Stimulated activated CD8-positive, alpha-beta memory T cell treated with anti-CD3 and anti-CD28 coated beads, Interleukin-4, amount 100 ng/mL, for 1 hour (primary cell): ENCODE data around the gene TMEM255B.

ENCODE experiments used
- DNase-seq, 2 donors: peaks; one replicate each; pipeline ENCODE4 v3.0.0-alpha.2; 2020; ENCODE audit warnings: low read depth in 2 of 2, low spot score in 1 of 2

TMEM255B gene

DNA sequence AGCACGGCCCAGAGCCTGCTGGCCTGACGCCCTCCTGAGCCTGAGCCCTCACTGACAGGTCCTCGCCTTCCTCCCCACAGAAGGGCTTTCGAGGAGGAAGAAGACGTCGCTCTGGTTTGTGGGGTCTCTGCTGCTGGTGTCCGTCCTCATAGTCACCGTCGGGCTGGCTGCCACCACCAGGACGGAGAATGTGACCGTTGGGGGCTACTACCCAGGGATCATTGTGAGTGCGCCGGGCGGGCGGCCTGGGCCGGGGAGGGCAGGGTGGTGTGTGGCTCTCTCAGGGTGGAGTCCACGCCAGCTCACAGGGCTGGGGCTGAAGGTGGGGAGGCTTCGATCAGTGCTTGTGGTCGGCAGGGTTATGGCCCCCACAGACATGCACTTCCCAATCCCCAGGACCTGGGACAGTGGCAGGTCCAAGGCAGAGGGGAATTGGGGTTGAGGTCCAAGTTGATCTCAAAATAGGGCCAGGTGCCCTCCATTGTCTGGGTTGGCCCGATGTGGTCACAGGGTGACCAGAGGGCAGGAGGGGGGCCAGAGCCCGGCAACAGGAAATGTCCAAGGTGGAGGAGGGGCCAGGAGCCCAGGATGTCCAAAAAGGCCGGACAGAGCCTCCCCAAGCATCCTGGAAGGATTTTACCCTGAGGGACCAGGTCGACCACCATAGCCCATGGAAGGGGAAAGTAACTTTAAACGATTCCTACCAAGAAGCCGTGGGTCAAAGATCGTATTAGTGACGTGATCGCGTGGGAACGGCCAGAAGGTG is 7.2 kb downstream of the TMEM255B start:
- no peak for DNase-seq

GRCh38 chr13:113767366-113767765 is 8.3 kb downstream of the TMEM255B start:
- DNase-seq = no peak

GRCh38 chr13:113768018-113768905 is 9.2 kb downstream of the TMEM255B start:
- DNase-seq = no peak

DNA sequence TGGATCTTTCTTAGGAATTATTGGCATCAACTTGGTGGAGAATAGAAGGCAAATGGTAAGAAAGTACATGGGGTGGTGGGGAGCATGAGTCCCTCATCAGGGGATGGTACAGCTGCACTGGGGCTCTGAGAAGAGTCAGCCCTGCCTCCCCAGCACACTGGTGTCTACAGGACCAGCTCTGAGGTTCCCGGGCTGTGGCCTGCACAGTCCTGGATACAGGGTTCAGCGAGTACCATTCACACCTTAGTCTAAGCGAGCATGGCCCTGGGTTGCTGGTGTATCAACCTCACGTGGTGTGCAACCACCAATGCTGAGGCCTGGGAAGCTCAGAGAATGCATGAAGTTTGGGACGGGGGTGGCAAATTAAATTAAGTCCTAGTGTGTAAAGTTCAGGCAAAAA is 10.1 kb downstream of the TMEM255B start:
- no peak for DNase-seq

DNA sequence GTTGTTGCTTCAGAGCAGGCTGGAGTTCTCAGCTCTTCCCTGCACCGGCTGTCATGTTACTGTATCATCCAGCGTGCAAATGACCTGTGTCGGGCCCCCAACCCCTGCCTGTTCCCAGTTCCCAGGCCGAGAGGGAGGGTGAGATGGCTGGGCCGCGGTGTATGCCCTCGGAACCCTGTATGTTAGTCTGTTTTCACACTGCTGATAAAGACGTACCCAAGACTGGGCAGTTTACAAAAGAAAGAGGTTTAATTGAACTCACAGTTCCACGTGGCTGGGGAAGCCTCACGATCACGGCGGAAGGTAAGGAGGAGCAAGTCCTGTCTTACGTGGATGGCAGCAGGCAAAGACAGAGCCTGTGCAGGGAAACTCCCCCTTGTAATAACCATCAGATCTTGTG is 10.9 kb downstream of the TMEM255B start:
- DNase-seq = no peak

- no peak for DNase-seq
Observed at GRCh38 chr13:113770441-113770840, 11.4 kb downstream of the TMEM255B start.

DNA sequence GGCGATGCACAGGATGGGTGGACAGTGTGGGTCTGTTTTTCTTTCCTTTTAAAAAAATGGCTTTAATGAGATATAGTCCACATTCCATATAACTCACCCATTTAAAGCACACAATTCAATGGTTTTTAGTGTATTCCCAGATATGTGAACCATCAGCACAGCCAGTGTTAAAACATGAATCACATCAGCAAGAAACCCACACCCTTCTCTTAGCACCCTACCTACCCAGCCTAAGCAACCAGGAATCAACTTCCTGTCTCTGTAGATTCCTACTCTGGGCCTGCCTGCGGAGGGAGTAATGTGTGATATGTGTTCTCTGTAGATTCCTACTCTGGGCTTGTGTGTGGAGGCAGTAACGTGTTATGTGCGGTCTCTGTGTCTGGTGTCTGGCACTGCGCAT is 11.9 kb downstream of the TMEM255B start:
- no peak for DNase-seq

- DNase-seq = no peak
Observed at GRCh38 chr13:113771709-113772331, 12.8 kb downstream of the TMEM255B start.

DNA sequence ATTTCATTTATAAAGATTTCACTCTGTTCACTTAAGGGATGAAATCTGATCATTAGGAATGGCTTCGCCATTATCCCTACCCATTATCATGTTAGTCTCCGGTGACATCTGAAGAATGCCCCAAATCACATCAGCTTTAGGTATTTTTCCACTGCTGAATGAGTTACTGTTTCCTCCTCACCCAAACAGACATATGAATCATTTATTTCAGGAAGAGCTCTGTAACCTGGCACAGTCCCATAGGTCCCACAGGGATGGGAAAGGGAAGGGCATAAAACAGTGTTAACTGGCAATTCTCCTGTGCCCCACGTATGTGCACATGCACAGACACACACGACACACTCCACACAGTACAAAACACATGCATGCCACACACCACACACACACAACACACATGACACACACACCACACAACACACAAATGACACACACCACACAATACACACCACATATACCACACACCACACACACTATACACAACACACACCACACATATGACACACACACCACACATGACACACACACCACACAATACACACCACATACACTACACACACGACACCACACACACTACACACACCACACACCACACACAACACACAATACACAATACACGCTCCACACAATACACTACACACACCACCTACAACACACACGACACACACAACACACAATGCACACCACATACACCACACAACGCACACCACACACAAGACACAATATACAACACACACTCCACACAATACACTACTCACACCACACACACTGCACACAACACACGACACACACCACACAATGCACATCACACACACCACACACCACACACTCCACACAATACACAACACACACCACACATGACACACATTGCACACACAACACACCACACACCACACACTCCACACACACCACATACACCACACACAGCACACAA is 15.4 kb downstream of the TMEM255B start:
- no peak for DNase-seq

DNA sequence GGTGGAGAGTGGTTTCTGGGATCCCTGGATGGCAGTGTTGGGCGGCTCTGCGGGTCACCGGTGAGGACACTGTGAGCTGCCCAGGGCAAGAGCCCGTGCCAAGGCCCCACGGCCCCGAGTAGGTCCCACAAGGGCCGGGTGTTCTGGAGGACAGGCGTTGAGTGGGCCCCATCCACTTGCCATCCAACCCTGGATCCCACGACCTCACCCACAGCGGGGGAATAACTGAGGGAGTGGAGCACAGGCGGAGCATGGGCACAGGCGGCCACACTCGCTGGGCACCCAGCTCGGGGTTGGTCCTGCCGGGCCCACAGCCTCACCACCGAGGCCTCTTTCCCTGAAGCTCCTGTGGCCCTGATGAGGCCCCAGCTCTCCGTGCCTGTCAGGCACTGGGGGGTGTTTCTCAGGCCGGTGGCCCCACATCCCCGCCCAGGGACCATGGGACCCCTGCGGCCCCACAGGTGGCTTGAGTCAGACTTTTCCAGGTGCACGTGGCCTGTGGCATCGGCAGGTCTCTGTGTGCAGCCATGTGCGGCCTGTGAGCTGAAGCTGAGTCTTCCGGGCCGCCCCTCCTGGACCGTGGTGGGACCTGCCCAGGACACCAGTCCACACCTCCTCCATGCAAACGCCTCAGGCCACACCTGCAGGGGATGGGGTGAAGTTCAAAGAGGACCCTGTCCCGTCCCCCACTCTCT is 16.6 kb downstream of the TMEM255B start:
- DNase-seq = no peak

- DNase-seq = no peak
Observed at GRCh38 chr13:113776231-113777125, 17.5 kb downstream of the TMEM255B start.

- DNase-seq = no peak
Observed at GRCh38 chr13:113777311-113778260, 18.6 kb downstream of the TMEM255B start.

DNA sequence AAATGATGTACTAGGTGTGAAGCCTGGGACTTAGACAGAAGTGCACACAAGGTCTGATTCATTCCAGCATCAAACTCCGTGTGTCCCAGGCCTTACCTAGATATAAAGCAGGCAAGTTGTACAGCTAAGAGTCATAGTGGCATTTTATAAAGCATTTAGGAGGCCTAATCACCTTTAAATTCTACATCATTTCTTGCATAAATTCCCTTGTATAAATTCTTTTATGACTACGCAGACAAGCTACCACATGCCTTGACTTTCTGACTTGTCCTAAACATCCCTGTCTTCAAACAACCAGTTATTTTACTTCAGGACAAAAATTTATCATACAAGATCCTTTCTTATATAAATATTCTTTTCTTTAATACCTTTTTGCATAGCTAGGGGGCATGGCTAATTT is 22.5 kb downstream of the TMEM255B start:
- DNase-seq = no peak

DNA sequence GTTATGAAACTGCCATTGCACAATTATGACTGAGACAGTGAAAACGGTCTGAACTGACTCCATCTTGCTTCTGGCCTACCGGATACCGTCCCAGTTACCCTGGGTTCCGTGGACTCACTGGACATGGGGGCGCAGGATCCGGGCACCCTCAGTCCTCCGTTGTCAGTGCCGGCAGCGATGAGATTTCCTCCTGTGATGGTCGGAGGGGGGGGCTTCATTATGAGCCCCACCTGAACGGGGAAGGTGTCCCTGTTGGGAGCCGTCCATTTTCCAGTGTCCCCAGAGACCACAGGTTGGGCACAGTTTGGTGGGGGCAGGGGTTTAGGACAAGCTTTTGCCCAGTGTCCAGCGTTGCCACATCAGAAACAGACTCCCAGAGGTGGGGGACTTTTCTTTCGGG is 23.4 kb downstream of the TMEM255B start:
- no peak for DNase-seq

- DNase-seq = no peak
Observed at GRCh38 chr13:113783200-113783881, 24.3 kb downstream of the TMEM255B start.

DNA sequence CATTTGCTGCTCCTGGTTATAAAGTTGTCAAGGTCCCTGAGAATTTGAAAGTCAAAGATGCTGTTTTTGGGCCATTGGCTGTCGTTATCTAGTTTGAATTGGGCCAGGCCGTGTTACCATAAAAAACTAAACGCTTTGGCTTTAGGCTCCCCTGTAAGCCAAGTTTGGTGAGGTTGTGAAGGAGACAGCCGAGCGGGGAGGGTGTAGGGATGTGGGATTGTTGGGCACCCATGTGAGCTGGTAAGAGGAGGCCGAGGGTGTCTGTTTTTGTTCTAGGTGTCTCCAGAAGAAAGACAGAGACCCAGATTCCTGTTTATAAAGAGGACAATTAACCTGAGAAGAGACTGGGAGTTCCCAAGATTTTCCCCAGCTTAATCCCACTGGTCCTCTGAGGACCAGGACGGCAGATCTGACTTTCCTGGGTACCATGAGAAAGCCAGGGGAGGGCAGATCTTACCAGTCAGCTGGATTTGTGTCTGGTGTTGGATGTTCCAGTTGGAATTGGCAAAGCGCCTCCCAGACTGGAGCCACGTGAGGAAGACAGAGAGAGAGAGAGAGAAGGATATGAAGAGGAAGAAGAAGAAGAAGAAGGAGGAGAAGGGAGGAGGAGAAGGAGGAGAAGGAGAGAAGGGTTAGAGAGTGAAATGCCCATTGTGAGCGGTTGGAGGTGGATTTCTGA is 25.1 kb downstream of the TMEM255B start:
- no peak for DNase-seq

- no peak for DNase-seq
Observed at GRCh38 chr13:113784645-113785024, 25.6 kb downstream of the TMEM255B start.
